HG03442 (cell line): Measurements from ENCODE around the gene SND1.
A peak's percentile ranks its signal among the peaks of the same experiment; 100 is the strongest.

Experiments used
- ATAC-seq: cut with Tn5 transposase; IDR thresholded peaks from one replicate; pipeline ENCODE4 v1.9.1; 2021; ENCODE audit warnings: mild to moderate bottlenecking, moderate library complexity; ENCODE audit not compliant: unreplicated experiment

SND1 gene

GRCh38 chr7:127980901-127981300 lies 328.9 kb downstream of the SND1 start:
- ATAC-seq: no peak

- ATAC-seq: no peak
Measured at GRCh38 chr7:127981965-127982364, 330.0 kb downstream of the SND1 start.

GRCh38 chr7:127983804-127984332 lies 331.9 kb downstream of the SND1 start:
- ATAC-seq: no peak

GRCh38 chr7:127986581-127987521 lies 334.9 kb downstream of the SND1 start:
- ATAC-seq: no peak

- no peak for ATAC-seq
Measured at GRCh38 chr7:127988751-127989150, 336.8 kb downstream of the SND1 start.

- no peak for ATAC-seq
Measured at GRCh38 chr7:127993317-127993716, 341.3 kb downstream of the SND1 start.

GRCh38 chr7:127993987-127994386 lies 342.0 kb downstream of the SND1 start:
- ATAC-seq: no peak

- ATAC-seq: no peak
Measured at GRCh38 chr7:127995156-127995880, 343.3 kb downstream of the SND1 start.

- no peak for ATAC-seq
Measured at GRCh38 chr7:127995881-127996215, 343.9 kb downstream of the SND1 start.

- ATAC-seq: no peak
Measured at GRCh38 chr7:127996253-127997071, 344.5 kb downstream of the SND1 start.

GRCh38 chr7:127997226-127997922 lies 345.4 kb downstream of the SND1 start:
- ATAC-seq: no peak

- no peak for ATAC-seq
Measured at GRCh38 chr7:127998671-127999070, 346.7 kb downstream of the SND1 start.

- ATAC-seq: no peak
Measured at GRCh38 chr7:128000048-128000447, 348.1 kb downstream of the SND1 start.

- peak; percentile 65 for ATAC-seq
Measured at GRCh38 chr7:128000854-128001265, 348.9 kb downstream of the SND1 start.

- ATAC-seq: peak; percentile 30
Measured at GRCh38 chr7:128003167-128003566, 351.2 kb downstream of the SND1 start.

GRCh38 chr7:128003787-128004186 lies 351.8 kb downstream of the SND1 start:
- no peak for ATAC-seq

GRCh38 chr7:128004623-128005022 lies 352.6 kb downstream of the SND1 start:
- no peak for ATAC-seq

GRCh38 chr7:128005117-128005516 lies 353.1 kb downstream of the SND1 start:
- no peak for ATAC-seq

GRCh38 chr7:128005759-128006159 lies 353.8 kb downstream of the SND1 start:
- ATAC-seq: no peak

- no peak for ATAC-seq
Measured at GRCh38 chr7:128006550-128007302, 354.7 kb downstream of the SND1 start.
